DMS53 (cell line): ENCODE measurements around the gene TXNL4A.

Source experiments
- DNase-seq: peaks from one replicate; lab custom pipeline; 2025; lab: John Stamatoyannopoulos, UW

TXNL4A gene

DNA sequence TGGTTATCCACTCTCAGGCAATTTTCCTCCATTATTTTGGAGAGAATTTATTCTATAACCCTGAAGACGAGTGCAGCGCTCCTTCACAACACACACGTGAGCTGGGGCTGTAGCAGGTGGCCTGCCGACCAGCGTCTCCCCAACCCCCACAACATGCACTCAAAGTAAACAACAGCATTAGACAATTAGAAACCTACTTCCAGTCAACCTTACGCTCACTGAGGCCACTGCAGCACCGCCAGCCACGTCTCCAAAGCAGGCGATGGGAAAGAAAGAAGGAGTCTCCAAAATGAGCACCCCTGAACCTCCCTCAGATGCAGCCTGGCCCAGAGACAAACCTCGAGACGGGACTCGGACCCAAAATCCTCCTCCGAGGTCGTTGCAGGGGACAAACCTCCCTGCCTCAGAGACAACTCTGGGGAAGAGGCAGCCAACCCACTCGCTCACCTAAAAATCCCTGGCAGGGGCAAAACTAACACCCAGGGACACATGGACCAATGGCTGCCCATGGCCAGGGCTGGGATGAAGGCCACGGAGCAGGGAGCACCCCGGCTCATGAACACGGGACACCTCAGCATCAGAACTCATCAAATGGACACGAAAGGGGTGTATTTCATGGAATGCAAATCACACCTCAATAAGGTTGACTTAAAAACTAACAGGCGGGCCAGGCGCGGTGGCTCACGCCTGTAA is 39.5 kb downstream of the TXNL4A start:
- DNase-seq = no peak

DNA sequence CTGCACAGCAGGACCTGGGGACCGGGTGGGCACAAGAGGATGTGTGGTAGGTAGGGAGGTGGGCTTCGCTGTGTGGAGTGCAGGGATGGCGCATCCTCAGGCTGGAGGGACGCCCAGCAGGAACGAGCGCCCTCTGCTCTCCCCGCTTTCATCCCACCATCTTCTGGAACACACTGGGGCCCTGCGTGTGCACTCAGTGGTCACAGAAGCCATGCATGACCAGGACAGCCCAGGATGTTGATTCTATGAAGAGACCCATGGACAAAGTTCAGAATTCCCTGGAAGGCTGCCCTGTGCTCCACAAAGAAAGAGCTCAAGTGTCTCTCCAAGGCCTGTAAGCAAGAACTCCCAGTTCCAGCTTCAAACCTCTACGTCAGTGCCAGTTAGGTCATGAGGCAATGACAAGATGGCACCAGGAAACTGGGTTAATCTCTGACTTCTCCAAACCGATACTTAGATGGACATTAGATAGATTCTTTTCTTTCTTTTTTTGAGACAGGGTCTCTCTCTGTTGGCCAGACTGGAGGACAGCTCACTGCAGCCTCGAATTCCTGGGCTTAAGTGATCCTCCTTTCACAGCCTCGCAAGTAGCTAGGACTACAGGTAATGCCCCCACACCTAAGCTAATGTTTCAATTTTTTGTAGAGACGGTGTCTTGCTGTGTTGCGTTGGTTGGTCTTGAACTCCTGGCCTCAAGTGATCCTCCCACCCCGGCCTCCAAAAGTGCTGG is 40.3 kb downstream of the TXNL4A start:
- no peak for DNase-seq

GRCh38 chr18:79947054-79947755 is 41.2 kb downstream of the TXNL4A start:
- no peak for DNase-seq

GRCh38 chr18:79945118-79946042 is 43.0 kb downstream of the TXNL4A start:
- DNase-seq = no peak

- no peak for DNase-seq
Observed at GRCh38 chr18:79944746-79945117, 43.6 kb downstream of the TXNL4A start.

GRCh38 chr18:79944126-79944731 is 44.1 kb downstream of the TXNL4A start:
- DNase-seq = no peak

DNA sequence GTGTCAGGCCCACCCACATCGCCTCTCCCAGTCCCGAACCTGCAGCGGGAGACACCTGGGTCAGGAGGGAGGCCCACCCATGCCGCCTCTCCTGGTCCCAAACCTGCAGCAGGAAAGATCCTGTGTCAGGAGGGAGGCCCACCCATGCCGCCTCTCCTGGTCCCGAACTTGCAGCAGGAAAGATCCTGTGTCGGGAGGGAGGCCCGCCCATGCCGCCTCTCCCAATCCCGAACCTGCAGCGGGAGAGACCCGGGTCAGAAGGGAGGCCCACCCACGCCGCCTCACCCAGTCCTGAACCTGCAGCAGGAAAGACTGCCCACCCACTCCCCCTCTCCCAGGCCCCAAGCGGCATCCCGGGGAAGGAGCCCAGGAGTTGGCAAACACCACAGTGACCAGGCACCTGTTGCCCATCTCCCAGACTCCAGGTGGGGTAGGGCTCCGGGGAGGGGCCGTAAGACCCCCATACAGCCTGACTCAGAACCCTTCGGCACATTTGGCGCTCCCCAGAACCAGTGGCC is 44.7 kb downstream of the TXNL4A start:
- DNase-seq = no peak

DNA sequence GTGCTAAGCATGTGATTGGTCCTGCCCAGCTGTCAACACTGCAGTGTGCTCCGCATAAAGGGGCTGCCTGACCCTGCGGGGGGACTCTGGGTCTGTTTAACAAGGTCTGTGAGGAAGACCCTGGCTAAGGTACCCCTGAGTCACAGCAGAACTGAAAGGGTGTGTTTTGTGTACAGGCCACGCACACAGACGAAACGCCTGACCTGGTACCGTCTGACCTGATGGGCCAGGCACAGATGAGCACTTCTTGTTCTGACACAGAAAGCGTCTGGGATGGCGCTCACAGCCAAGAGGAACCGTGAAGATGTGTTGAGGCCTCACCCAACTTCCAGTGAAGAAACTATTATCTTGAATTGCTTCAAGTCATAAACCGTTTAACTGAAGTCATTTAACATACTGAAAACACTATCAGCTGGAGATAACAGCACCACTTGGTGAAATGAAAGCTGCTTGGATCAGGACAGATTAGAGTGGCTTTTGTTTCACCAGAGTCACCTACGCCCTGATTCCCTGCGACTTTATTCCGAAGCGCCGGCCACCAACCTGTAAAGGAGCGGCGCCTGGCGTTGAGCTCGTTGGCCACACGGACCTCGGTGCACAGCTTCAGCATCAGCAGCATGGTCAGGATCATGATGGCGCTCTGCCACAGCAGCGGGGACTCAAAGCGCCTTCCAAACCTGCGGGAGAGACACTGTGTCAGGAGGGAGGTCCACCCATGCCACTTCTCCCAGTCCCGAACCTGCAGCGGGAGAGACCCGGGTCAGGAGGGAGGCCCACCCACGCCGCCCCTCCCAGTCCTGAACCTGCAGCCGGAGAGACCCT is 45.4 kb downstream of the TXNL4A start:
- DNase-seq = no peak

DNA sequence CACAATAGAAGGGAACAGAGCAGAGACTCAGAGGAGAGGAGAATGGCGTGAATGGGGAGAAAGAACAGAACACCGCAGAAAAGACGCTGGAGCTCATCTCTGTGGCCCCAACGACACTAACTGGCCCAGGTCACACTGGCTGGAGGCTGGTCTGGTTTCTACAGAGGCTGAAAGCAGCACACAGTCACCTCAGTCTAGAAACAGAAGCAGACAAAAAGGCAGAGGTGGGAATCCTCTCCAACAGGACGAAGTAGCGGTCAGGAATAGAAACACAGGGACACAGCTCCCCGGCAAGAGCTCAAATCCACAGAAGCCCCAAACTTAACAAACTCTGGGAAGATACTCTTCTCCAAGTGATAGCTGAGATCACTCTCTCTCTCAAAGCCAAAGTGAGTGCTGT is 46.2 kb downstream of the TXNL4A start:
- DNase-seq = no peak

- DNase-seq = no peak
Observed at GRCh38 chr18:79941473-79942119, 46.8 kb downstream of the TXNL4A start.

DNA sequence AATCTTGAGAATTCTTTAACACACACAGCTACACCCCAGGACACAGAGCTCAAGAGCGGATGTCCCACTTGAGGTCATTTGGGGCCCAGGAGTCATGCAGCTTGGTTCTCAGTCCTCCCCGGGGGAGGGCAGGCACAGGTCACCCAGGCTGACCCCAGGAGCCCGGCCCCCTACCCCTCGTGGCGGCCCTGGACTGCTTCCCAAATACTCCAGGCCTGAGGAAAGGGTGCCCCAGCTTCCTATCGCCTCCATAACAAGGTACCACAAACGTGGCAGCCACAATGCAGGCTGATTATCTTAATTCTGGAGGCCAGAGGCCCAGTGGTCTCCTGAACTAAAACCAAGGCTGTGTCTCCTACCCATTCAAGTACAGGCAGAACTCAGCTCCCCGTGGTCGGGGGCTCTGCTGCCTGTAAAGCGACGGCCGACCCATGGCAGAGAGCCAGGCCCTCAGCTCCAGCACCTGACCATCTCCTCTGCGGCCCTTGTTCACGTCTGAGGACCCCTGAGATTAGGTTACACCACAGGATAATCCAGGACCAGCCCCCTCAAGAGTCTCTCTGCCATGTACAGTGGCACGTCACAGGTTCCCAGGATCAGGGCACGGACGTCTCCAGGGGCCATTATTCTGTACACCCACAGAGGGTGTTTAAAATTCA is 47.4 kb downstream of the TXNL4A start:
- no peak for DNase-seq

DNA sequence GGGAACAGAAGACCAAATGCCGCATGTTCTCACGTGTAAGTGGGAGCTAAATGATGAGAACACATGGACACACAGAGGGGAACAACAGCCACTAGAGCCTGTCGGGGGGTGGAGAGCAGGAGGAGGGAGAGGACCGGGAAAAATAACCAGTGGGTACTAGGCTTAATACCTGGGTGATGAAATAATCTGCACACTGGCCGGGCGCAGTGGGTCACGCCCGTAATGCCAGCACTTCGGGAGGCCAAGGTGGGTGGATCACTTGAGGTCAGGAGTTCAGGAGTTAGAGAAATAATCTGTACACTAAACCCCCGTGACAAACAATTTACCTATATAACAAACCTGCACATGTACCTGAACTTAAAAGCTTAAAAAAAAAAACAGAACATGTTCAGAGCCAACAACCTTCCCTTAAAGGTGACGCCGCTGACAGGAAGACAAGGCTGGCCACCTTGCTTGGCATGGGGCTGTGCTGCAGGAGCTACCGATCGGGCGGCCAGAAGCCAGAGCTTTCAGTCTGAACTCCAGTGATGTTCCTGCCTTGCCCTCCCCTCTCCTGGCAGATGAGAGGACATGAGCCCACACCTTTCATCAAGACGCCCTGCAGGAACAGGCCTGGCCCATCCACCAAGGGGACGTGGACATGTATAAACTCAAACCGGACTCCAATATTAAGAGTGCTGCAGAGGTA is 48.1 kb downstream of the TXNL4A start:
- no peak for DNase-seq

- no peak for DNase-seq
Observed at GRCh38 chr18:79939096-79939495, 49.3 kb downstream of the TXNL4A start.

GRCh38 chr18:79938196-79938595 is 50.2 kb downstream of the TXNL4A start:
- no peak for DNase-seq

DNA sequence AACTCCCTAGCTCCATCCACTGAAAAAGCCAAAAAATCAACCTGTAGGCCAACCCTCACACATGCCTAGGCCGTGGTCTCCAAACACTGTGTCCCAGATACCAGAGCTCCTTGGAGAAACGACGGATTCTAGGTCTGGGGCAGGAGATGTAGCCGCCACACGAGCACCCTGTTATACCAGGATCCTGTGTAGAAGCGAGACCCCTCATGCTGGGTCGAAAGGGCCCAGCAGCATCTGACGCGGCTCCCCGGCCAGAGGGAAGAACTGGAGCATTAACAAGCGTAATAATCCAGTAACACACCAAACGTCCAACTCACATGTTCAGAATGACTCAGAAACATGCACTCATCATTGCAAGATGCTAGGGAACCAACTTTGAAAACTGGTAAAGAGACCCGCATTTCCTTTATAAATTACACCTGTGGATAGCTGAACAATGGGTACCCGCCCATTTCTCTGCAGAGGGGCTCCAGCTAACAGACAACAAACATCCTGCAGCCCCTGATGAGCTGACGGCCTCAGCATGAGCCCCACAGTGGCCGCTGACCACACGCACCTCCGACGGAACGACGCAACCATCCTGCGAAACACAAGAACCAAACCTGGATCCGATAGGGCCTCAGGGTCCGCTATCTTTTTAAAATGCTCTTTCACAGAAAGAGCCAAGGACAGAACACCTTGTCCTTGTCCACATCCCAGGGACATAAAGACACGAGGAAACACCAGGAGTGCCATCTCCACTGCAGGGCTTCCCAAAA is 51.1 kb downstream of the TXNL4A start:
- DNase-seq = no peak

DNA sequence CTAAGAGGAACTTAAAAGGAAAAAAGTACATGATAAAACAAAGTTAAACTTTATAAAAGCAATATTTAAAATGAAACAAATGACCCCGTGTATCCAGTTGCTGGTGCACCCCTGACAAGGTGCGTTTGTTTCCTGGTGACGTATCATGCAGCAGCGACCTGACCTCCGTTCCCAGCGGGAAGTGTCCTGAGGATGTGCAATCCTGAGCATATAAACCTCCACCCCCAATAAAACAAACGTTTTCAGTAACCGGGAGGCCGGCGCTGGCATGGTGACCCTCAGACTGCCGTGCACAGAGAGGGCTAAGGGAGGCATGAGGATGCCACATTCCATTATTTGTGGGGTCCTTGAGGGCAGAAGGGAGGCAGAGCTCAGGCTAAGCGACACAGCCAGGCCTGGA is 51.7 kb downstream of the TXNL4A start:
- DNase-seq = no peak

GRCh38 chr18:79935925-79936324 is 52.4 kb downstream of the TXNL4A start:
- no peak for DNase-seq

DNA sequence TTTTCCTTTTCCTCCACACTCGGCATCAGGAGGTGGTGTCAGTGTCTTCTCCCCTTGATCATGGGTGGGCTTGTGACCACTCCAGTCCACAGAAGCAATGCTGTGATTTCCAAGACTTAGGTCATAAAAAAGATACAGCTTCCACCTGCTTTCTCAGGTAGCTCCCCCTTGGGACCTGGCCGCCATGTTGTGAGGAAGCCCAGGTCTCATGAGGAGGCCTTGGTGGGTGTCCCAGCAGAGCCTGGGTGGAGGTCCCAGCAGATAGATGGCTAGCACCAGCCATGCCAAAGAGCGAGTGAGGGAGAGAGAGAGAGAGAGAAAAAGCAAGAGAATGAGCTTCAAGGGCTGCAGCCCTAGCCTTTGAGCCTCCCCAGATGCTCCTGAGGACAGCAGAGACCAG is 52.9 kb downstream of the TXNL4A start:
- DNase-seq = no peak
